Hepatocyte (in vitro differentiated cells): Measurements from ENCODE around the gene WDFY4. TPM values are rescaled to one million over a fixed set of nuclear protein-coding genes. Genes with fewer than 3 reads are reported as not detected.
A peak's percentile ranks its signal among the peaks of the same experiment; 100 is the strongest.

Experiments
- DNase-seq: peaks from one replicate; pipeline ENCODE4 v3.0.0-alpha.2; 2016; ENCODE audit warnings: low spot score
- H2AFZ ChIP-seq: fragments of 200-600 bp; sonication (generic); 2 replicates; pipeline ENCODE4 v1.6.0; 2016; ENCODE audit warnings: antibody characterized with exemption, mild to moderate bottlenecking
- H3K27ac ChIP-seq: fragments of 200-600 bp; sonication (generic); 2 replicates; pipeline ENCODE4 v1.5.1; 2016; ENCODE audit warnings: mild to moderate bottlenecking
- H3K27me3 ChIP-seq: fragments of 200-600 bp; sonication (generic); 2 replicates; pipeline ENCODE4 v1.6.1; 2016
- H3K36me3 ChIP-seq: fragments of 200-600 bp; sonication (generic); replicated peaks from 2 replicates; pipeline ENCODE4 v1.5.1; 2016; ENCODE audit warnings: low read depth; ENCODE audit not compliant: insufficient read depth
- H3K4me1 ChIP-seq: fragments of 200-600 bp; sonication (generic); 2 replicates; pipeline ENCODE4 v1.5.1; 2016; ENCODE audit warnings: mild to moderate bottlenecking, moderate library complexity; ENCODE audit not compliant: insufficient read depth
- H3K4me2 ChIP-seq: fragments of 200-600 bp; sonication (generic); 2 replicates; pipeline ENCODE4 v1.6.0; 2016
- H3K4me3 ChIP-seq: fragments of 200-600 bp; sonication (generic); 2 replicates; pipeline ENCODE4 v1.5.1; 2016; ENCODE audit warnings: mild to moderate bottlenecking
- H3K79me2 ChIP-seq: fragments of 200-600 bp; sonication (generic); 2 replicates; pipeline ENCODE4 v1.6.0; 2017; ENCODE audit warnings: mild to moderate bottlenecking
- H3K9me2 ChIP-seq: fragments of 200-600 bp; sonication (generic); replicated peaks from 2 replicates; pipeline ENCODE4 v1.6.0; 2017; ENCODE audit warnings: mild to moderate bottlenecking; ENCODE audit not compliant: insufficient read depth
- H3K9me3 ChIP-seq: fragments of 200-600 bp; sonication (generic); 2 replicates; pipeline ENCODE4 v1.5.1; 2016; ENCODE audit warnings: low read depth, mild to moderate bottlenecking
- H4K20me1 ChIP-seq: fragments of 200-600 bp; sonication (generic); 2 replicates; pipeline ENCODE4 v1.6.0; 2016; ENCODE audit warnings: mild to moderate bottlenecking; ENCODE audit not compliant: insufficient read depth, poor library complexity, severe bottlenecking
- EZH2 ChIP-seq: fragments of 200-600 bp; sonication (generic); IDR thresholded peaks from 2 replicates; pipeline ENCODE4 v1.6.1; 2016; ENCODE audit warnings: antibody characterized with exemption, mild to moderate bottlenecking, borderline replicate concordance
- EZH2phosphoT487 ChIP-seq: fragments of 200-600 bp; sonication (generic); IDR thresholded peaks from one replicate; pipeline ENCODE4 v1.6.1; 2018; ENCODE audit warnings: antibody characterized with exemption, mild to moderate bottlenecking, low read depth, moderate library complexity; ENCODE audit not compliant: unreplicated experiment, severe bottlenecking
- whole genome bisulfite sequencing: methylation state at CpG from one replicate; pipeline ENCODE4 v1.1.6; 2016; ENCODE audit warnings: low lambda C conversion rate; ENCODE audit errors: missing lambda C conversion rate; 5-methylcytosine and 5-hydroxymethylcytosine counted together
- polyA plus RNA-seq: library from polyadenylated mRNA; unstranded; fragments of >200 nt; fragmentation: Nextera tagmentation; extraction: Ambion mirVana; gene quantifications from 2 replicates; pipeline ENCODE4 v1.2.1, GENCODE V29; 2016
- total RNA-seq: library from RNA; depleted of rRNA; stranded (reverse); fragments of >200 nt; gene quantifications from 2 replicates; pipeline ENCODE4 v1.2.3, GENCODE V29; 2014
- TF ChIP-seq, protein P1 (sequence below): fragments of 200-600 bp; sonication (generic); IDR thresholded peaks from 2 replicates; pipeline ENCODE4 v1.5.1; 2016; ENCODE audit warnings: antibody characterized with exemption, mild to moderate bottlenecking; ENCODE audit not compliant: poor library complexity

Gene WDFY4
- total and polyA plus RNA-seq, 2 experiments from 2014 or later = 0.43 to 0.91 TPM

DNA sequence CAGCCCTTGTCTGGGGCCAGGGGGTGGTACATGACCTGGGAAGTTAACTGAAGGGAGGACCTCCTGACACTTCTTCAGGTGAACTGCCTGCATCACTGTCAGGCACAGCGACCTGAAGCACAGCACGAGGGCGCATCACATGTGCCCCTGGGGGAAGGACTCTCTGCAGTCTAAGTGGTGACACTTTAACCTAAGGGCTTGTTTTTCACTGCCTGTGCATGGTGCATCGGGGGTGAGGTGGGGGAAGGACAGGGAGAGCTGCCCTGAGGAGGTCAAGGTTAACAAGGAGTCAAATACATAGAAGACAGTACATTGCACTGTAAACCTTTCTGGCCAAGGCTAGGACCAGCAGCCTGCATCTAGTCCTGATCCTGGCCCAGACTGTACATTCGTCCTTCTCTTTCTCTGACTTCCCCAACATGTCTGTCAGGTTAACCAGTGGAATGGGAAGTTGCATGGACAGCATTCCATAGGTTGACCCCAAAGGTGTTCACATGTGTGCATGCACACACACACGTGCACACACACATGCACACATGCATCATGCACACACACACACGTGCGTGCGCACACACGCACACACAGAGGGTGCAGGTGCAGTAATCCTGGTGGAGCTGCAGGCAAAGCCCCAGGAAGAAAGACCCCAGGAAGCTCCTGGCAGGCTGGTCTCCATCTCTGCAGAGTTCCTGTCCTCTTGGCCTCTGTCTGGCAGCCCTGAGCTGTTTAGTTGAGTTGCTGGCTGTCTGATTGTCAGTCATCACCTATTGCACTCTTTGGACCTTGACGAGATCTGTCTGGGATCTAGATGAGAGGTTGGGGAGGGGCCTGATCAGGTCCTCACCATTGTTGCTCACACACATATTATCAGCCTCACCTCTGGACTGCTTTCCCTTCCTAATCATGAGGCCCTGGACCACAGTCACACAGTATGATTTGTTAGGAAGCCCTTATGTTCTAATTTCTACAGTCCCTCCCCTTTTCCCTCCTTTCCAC lies 37.8 kb downstream of the WDFY4 start:
- no peaks in the 10 kb centered on the region for H4K20me1 ChIP-seq
- no peak for TF ChIP-seq EZH2
- TF ChIP-seq, protein P1, sequence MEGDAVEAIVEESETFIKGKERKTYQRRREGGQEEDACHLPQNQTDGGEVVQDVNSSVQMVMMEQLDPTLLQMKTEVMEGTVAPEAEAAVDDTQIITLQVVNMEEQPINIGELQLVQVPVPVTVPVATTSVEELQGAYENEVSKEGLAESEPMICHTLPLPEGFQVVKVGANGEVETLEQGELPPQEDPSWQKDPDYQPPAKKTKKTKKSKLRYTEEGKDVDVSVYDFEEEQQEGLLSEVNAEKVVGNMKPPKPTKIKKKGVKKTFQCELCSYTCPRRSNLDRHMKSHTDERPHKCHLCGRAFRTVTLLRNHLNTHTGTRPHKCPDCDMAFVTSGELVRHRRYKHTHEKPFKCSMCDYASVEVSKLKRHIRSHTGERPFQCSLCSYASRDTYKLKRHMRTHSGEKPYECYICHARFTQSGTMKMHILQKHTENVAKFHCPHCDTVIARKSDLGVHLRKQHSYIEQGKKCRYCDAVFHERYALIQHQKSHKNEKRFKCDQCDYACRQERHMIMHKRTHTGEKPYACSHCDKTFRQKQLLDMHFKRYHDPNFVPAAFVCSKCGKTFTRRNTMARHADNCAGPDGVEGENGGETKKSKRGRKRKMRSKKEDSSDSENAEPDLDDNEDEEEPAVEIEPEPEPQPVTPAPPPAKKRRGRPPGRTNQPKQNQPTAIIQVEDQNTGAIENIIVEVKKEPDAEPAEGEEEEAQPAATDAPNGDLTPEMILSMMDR = no peak
- TF ChIP-seq EZH2phosphoT487 = no peak
- H3K4me1 ChIP-seq = no peaks in the 10 kb centered on the region
- H3K36me3 ChIP-seq = no peaks in the 10 kb centered on the region
- WGBS = 67% methylated on average over 11 of the region's 11 CpGs
- no peak overlapping the region for H2AFZ ChIP-seq
- no peak overlapping the region for H3K27ac ChIP-seq
- no peaks in the 10 kb centered on the region for H3K9me2 ChIP-seq
- peak; percentile 21 for DNase-seq
- H3K27me3 ChIP-seq = peaks cover 4% of the 10 kb centered on the region
- H3K4me3 ChIP-seq = no peak overlapping the region
- H3K79me2 ChIP-seq = no peaks in the 10 kb centered on the region
- H3K9me3 ChIP-seq = no peaks in the 10 kb centered on the region
- H3K4me2 ChIP-seq = no peak overlapping the region

DNA sequence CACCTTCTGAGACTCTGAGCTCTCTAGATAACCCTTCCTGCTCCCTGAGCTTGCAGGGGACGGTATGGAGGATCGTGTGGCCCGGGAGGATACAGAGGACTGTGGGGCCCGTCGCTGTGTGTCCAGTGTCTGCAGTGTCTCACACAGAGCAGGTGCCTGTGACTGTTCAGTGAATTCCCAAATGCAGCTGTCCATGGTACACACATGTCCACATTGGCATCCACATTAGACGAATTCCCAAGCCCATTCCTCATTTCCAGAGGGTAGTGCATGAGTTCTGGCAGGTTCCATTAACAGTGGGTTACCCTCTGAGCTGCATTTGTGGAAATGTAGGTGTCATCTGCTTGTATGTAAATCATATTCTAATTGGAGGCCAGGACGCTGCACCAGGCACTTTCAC lies 39.5 kb downstream of the WDFY4 start:
- Histone ChIP-seq H3K27ac (no peak overlapping the region), H3K36me3 (no peaks in the 10 kb centered on the region), H4K20me1 (no peaks in the 10 kb centered on the region), H3K9me3 (no peaks in the 10 kb centered on the region), H3K4me3 (no peak overlapping the region), H3K4me1 (no peaks in the 10 kb centered on the region), H3K27me3 (peaks cover 4% of the 10 kb centered on the region), H3K9me2 (no peaks in the 10 kb centered on the region), H3K4me2 (no peak overlapping the region), H3K79me2 (no peaks in the 10 kb centered on the region), H2AFZ (no peak overlapping the region)
- DNase-seq = no peak
- 75% methylated on average over 7 of the region's 7 CpGs for WGBS
- TF ChIP-seq EZH2 (no peak), EZH2phosphoT487 (no peak)
- TF ChIP-seq, protein P1 = no peak

DNA sequence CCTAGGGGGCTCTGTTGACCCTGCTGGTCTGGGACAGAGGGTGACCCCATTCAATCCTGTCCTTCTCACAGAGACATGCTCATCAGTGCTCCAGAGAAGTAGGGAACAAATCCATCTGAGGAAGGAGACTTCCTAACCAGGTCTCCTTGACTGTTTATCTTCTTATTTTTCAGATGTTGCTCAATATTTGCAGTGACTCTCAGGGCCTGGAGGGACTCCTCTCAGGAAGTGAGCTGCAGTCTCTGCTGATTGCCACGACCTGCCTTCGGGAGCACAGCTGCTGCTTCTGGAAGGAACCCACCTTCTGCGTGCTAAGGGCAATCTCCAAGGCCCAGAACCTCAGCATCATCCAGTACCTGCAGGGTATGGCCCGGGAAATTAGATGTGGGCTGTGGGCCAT lies 41.0 kb downstream of the WDFY4 start:
- H3K36me3 ChIP-seq = no peaks in the 10 kb centered on the region
- no peak overlapping the region for H3K4me3 ChIP-seq
- DNase-seq = no peak
- peaks cover 4% of the 10 kb centered on the region for H3K27me3 ChIP-seq
- no peak overlapping the region for H3K27ac ChIP-seq
- no peak overlapping the region for H2AFZ ChIP-seq
- TF ChIP-seq, protein P1 = no peak
- no peak for TF ChIP-seq EZH2phosphoT487
- TF ChIP-seq EZH2 = no peak
- no peaks in the 10 kb centered on the region for H3K9me2 ChIP-seq
- WGBS = 83% methylated on average over 4 of the region's 4 CpGs
- H4K20me1 ChIP-seq = no peaks in the 10 kb centered on the region
- H3K4me1 ChIP-seq = no peaks in the 10 kb centered on the region
- no peaks in the 10 kb centered on the region for H3K79me2 ChIP-seq
- H3K9me3 ChIP-seq = no peaks in the 10 kb centered on the region
- no peak overlapping the region for H3K4me2 ChIP-seq
